GM19025 (cell line): ENCODE results near the gene CLPX.
"Not testable (repeated sequence)": the region's sequence is repeated elsewhere in the genome, so short reads cannot be mapped to it uniquely, and the experiment has no call there.

Source experiments
- ATAC-seq: cut with Tn5 transposase; IDR thresholded peaks from one replicate; pipeline ENCODE4 v1.9.1; 2021; ENCODE audit warnings: mild to moderate bottlenecking, low read depth, moderate library complexity; ENCODE audit not compliant: unreplicated experiment

CLPX gene

GRCh38 chr15:65175511-65175910 is 9.6 kb downstream of the CLPX start:
- no peak for ATAC-seq

GRCh38 chr15:65174509-65174908 is 10.6 kb downstream of the CLPX start:
- ATAC-seq: no peak

- ATAC-seq: no peak
These were observed 12.6 kb downstream of the CLPX start for GRCh38 chr15:65172531-65172930.

- no peak for ATAC-seq
These were observed 13.7 kb downstream of the CLPX start for GRCh38 chr15:65171428-65171827.

GRCh38 chr15:65165875-65166274 is 19.3 kb downstream of the CLPX start:
- no peak for ATAC-seq

- ATAC-seq: no peak
These were observed 21.0 kb downstream of the CLPX start for GRCh38 chr15:65164139-65164538.

- ATAC-seq: no peak
These were observed 22.1 kb downstream of the CLPX start for GRCh38 chr15:65163041-65163440.

GRCh38 chr15:65156692-65157091 is 28.4 kb downstream of the CLPX start:
- no peak for ATAC-seq

- no peak for ATAC-seq
These were observed 30.4 kb downstream of the CLPX start for GRCh38 chr15:65154720-65155119.

- no peak for ATAC-seq
These were observed 37.2 kb downstream of the CLPX start for GRCh38 chr15:65147902-65148301.

GRCh38 chr15:65146438-65146837 is 38.7 kb downstream of the CLPX start:
- no peak for ATAC-seq

- ATAC-seq: not testable (repeated sequence)
These were observed 46.5 kb downstream of the CLPX start for GRCh38 chr15:65138631-65139030.

- ATAC-seq: not testable (repeated sequence)
These were observed 47.2 kb downstream of the CLPX start for GRCh38 chr15:65137893-65138292.

GRCh38 chr15:65137089-65137488 is 48.1 kb downstream of the CLPX start:
- not testable (repeated sequence) for ATAC-seq

- ATAC-seq: no peak
These were observed 50.6 kb downstream of the CLPX start for GRCh38 chr15:65134538-65134937.

- ATAC-seq: peak; percentile 76
These were observed 51.5 kb downstream of the CLPX start, which contains the start of gene PDCD7 for GRCh38 chr15:65133548-65134200. TSS of gene PDCD7 (minus strand) at chr15:65133808. CDS start at chr15:65133781, 27 bp downstream.

GRCh38 chr15:65132878-65133547 is 52.1 kb downstream of the CLPX start:
- peak; percentile 44 for ATAC-seq

GRCh38 chr15:65130941-65131340 is 54.2 kb downstream of the CLPX start:
- ATAC-seq: no peak

- no peak for ATAC-seq
These were observed 69.6 kb downstream of the CLPX start for GRCh38 chr15:65115542-65115941.

GRCh38 chr15:65115086-65115485 is 70.1 kb downstream of the CLPX start, which contains the start of gene UBAP1L:
TSS of gene UBAP1L (minus strand) at chr15:65115200. CDS start at chr15:65106215, 8,985 bp downstream.
- no peak for ATAC-seq

GRCh38 chr15:65110676-65111292 is 74.4 kb downstream of the CLPX start:
- ATAC-seq: no peak
